Thoracic aorta (tissue), 2 donors: Measurements from ENCODE around the gene ENTHD1. TPM values are rescaled to one million over a fixed set of nuclear protein-coding genes. Genes with fewer than 3 reads are reported as not detected.

Source experiments
- ATAC-seq: fragments of 150-250 bp; one replicate; pipeline ENCODE4 v1.8.0; 2017; ENCODE audit warnings: low read depth; ENCODE audit not compliant: insufficient number of reproducible peaks, low FRiP score
- DNase-seq: peaks from one replicate; pipeline ENCODE4 v3.0.0-alpha.2; 2020; ENCODE audit warnings: low spot score
- H3K27ac ChIP-seq, 2 donors: fragments of 200-600 bp; sonication (generic); 1 replicate in 1 of 2; 2 replicates in 1 of 2; pipeline ENCODE4 v1.5.1; 2016; ENCODE audit warnings: mild to moderate bottlenecking in 2 of 2, moderate library complexity in 2 of 2
- H3K27me3 ChIP-seq: fragments of 200-600 bp; sonication (generic); replicated peaks from 2 replicates; pipeline ENCODE4 v1.6.0; 2016; ENCODE audit warnings: mild to moderate bottlenecking; ENCODE audit not compliant: insufficient read depth
- H3K36me3 ChIP-seq: fragments of 200-600 bp; sonication (generic); one replicate; pipeline ENCODE4 v1.5.1; 2016
- H3K4me1 ChIP-seq, 2 donors: fragments of 200-600 bp; sonication (generic); 1 replicate in 1 of 2; 2 replicates in 1 of 2; pipeline versions ENCODE4 v1.5.1 to v1.6.0; 2016; ENCODE audit warnings: low read depth in 2 of 2, mild to moderate bottlenecking in 1 of 2; ENCODE audit not compliant: control insufficient read depth in 1 of 2
- H3K4me3 ChIP-seq: fragments of 200-600 bp; sonication (generic); 2 replicates; pipeline ENCODE4 v1.5.1; 2016; ENCODE audit warnings: mild to moderate bottlenecking
- H3K9me3 ChIP-seq: fragments of 200-600 bp; sonication (generic); 2 replicates; pipeline ENCODE4 v1.5.1; 2016
- total RNA-seq, 2 donors: library from RNA; depleted of rRNA; stranded (reverse); fragments of >200 nt; gene quantifications; one replicate each; pipeline versions ENCODE4 v1.1.0 to v1.2.3, GENCODE V29; 2016
- TF ChIP-seq, protein P1 (sequence below): fragments of 200-600 bp; sonication (generic); IDR thresholded peaks from one replicate; pipeline ENCODE4 v1.5.1; 2019; ENCODE audit warnings: antibody characterized with exemption

ENTHD1 gene
- total RNA-seq, 2 donors from 2014 or later, result not detected

DNA sequence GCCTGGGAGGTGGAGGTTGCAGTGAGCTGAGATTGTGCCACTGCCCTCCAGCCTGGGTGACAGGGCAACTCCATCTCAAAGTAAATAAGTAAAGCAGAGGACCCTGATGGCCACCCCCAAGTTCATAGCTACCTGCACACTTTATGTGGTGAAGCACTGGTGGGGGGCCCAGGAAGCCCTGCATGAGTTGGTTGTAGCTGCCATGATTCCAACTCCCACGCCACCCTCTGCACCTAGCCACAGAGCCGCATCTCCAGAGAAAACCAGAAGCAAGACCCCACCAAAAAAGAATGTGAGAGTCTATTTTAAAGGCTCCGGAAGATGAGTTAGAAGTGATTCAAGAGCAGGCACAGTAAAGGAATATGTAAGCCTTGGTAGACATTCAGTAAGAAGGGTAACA, 46.3 kb upstream of the ENTHD1 start:
- Histone ChIP-seq H3K27ac (no peak overlapping the region), H3K27me3 (no peaks in the 10 kb centered on the region), H3K36me3 (no peaks in the 10 kb centered on the region), H3K9me3 (no peaks in the 10 kb centered on the region), H3K4me1 (no peaks in the 10 kb centered on the region), H3K4me3 (no peak overlapping the region)
- no peak for DNase-seq
- ATAC-seq, result no peak
- TF ChIP-seq, protein P1, sequence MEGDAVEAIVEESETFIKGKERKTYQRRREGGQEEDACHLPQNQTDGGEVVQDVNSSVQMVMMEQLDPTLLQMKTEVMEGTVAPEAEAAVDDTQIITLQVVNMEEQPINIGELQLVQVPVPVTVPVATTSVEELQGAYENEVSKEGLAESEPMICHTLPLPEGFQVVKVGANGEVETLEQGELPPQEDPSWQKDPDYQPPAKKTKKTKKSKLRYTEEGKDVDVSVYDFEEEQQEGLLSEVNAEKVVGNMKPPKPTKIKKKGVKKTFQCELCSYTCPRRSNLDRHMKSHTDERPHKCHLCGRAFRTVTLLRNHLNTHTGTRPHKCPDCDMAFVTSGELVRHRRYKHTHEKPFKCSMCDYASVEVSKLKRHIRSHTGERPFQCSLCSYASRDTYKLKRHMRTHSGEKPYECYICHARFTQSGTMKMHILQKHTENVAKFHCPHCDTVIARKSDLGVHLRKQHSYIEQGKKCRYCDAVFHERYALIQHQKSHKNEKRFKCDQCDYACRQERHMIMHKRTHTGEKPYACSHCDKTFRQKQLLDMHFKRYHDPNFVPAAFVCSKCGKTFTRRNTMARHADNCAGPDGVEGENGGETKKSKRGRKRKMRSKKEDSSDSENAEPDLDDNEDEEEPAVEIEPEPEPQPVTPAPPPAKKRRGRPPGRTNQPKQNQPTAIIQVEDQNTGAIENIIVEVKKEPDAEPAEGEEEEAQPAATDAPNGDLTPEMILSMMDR, result no peak

DNA sequence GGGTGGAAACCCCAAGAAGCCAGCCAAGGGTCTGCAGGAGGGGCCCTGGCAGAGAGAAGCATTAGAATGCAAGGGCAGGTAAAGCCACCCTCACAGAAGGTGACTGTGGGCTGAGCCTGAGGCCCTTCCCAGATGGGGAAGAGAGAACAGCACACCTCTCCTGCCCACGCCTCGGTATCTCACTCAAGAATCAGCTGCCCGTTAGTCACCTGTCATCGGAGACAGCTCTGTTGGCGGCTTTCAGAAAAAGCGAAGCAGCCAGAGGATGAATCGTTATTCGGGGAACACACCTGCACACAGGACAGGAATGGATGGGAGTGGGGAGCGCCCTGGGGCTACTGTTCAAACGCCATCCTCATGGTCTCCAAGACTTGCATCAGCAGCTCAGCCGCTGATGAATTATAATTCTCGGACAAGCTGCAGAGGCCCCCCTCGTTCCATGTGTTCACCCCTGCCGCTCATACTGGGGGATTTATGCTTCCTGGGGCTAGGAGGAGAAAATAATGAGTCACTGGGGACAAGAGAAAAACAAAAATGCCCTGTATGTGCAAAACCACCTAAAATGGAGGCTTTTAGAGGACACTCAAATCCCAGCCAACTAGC, 45.0 kb upstream of the ENTHD1 start:
- no peak for ATAC-seq
- Histone ChIP-seq H3K27ac (no peak overlapping the region), H3K4me1 (no peaks in the 10 kb centered on the region)

DNA sequence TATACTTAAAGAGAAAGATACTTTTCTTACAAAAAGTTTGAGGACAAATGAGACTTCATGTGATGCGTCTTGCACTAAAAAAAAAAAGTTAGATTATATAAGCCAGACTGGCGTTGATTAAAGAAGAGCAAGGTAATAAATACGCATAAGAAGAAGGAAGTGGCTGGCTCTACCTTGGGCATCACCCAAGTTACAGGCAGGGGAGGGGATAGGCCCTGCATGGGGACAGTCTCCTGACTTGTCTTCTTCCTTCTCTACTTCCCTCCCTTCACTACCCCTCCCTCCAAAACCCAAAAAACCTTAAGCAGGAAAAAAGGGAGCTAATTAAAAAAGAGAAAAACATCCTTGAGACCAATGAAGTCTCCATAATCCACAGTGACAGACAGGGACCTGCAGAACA, 44.3 kb upstream of the ENTHD1 start:
- Histone ChIP-seq H3K36me3 (no peaks in the 10 kb centered on the region), H3K27ac (no peak overlapping the region), H3K4me3 (no peak overlapping the region), H3K4me1 (no peaks in the 10 kb centered on the region), H3K27me3 (no peaks in the 10 kb centered on the region), H3K9me3 (no peaks in the 10 kb centered on the region)
- DNase-seq (no peak), ATAC-seq (no peak)
- TF ChIP-seq, protein P1, result no peak

More for the DNA sequence above, 45.0 kb upstream of the ENTHD1 start:
- Histone ChIP-seq H3K36me3 (no peaks in the 10 kb centered on the region), H3K4me3 (no peak overlapping the region), H3K9me3 (no peaks in the 10 kb centered on the region), H3K27me3 (no peaks in the 10 kb centered on the region)
- DNase-seq, result no peak
- TF ChIP-seq, protein P1, result no peak

DNA sequence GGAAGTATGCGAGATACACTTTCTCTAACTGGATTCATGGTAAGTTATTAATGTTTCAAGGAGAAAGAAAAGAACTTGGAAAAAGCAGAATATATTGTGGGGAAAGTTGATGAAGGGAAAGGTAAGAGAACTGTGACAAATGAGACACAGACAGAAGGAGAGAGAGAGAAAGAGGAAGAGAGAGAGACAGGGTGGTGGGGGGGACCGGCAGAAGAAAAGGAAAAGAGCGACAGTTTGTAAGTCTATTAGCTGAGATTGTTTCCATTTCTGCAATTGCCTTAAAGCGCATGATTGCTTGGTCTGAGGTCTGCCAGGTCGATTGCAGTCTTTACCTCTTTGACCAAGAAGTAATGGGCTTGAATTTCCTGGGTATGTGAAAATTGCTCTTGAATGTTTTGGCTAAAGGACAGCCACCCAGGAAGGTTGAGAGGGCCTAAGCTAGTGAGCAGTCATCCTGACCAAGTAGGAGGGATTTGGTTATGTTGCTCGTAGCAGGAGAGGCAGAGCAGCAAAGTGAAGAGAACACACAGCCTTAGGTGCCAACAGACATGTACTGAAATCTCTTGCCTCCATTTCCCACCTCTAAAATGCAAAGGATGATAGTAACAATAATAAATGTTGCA, 43.1 kb upstream of the ENTHD1 start:
- DNase-seq, result no peak
- no peaks in the 10 kb centered on the region for H3K36me3 ChIP-seq
- H3K9me3 ChIP-seq, result no peaks in the 10 kb centered on the region
- ATAC-seq, result no peak
- H3K4me1 ChIP-seq, result no peaks in the 10 kb centered on the region
- no peak overlapping the region for H3K4me3 ChIP-seq
- TF ChIP-seq, protein P1, result no peak
- no peak overlapping the region for H3K27ac ChIP-seq
- H3K27me3 ChIP-seq, result no peaks in the 10 kb centered on the region

DNA sequence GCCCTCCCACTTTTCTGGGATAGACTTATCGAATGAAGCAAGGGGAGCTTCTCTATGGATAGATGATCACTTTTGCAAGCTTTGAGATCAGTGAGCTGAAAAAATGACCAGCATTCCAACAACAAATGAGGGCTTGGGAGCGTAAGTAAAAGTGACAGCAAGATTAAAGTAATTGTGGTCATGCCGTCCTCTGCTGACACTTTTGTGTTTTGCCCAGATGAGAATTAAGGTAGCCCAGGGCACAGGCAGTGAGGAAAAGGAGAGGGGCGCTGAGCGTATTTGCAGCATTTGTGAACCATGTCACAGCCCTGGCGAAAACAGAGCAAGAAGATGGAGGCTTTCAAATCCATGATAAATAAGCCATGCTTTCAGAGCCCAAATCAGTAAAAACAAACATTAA, 42.1 kb upstream of the ENTHD1 start:
- Histone ChIP-seq H3K27ac (no peak overlapping the region), H3K4me1 (no peaks in the 10 kb centered on the region), H3K4me3 (no peak overlapping the region), H3K27me3 (no peaks in the 10 kb centered on the region), H3K36me3 (no peaks in the 10 kb centered on the region), H3K9me3 (no peaks in the 10 kb centered on the region)
- ATAC-seq, result no peak
- TF ChIP-seq, protein P1, result no peak
- no peak for DNase-seq
